Hindlimb muscle (tissue), 1 donor: ENCODE data around the gene VSIG8. TPM values are rescaled to one million over a fixed set of nuclear protein-coding genes. Genes with fewer than 3 reads are reported as not detected.

Experiments used
- DNase-seq: peaks from one replicate; pipeline ENCODE4 v3.0.0-alpha.2; 2013
- polyA plus RNA-seq: library from polyadenylated mRNA; unstranded; fragments of 120-200 nt; gene quantifications from one replicate; pipeline ENCODE4 v1.2.1, GENCODE V29; 2013; ENCODE audit not compliant: insufficient read length

The VSIG8 gene
- polyA plus RNA-seq, 1 donor = not detected

- DNase-seq = no peak
Observed at GRCh38 chr1:159828581-159829272, 33.7 kb downstream of the VSIG8 start.

GRCh38 chr1:159828176-159828575 is 34.3 kb downstream of the VSIG8 start:
- DNase-seq = no peak

GRCh38 chr1:159827549-159827948 is 34.9 kb downstream of the VSIG8 start:
- DNase-seq = no peak

- no peak for DNase-seq
Observed at GRCh38 chr1:159827102-159827490, 35.4 kb downstream of the VSIG8 start.

GRCh38 chr1:159826441-159827101 is 35.9 kb downstream of the VSIG8 start, which contains the start of gene SLAMF8:
TSS of gene SLAMF8 (plus strand) at chr1:159826873. CDS start at chr1:159826899, 26 bp downstream.
- DNase-seq = no peak

GRCh38 chr1:159825564-159825963 is 36.9 kb downstream of the VSIG8 start:
- no peak for DNase-seq

DNA sequence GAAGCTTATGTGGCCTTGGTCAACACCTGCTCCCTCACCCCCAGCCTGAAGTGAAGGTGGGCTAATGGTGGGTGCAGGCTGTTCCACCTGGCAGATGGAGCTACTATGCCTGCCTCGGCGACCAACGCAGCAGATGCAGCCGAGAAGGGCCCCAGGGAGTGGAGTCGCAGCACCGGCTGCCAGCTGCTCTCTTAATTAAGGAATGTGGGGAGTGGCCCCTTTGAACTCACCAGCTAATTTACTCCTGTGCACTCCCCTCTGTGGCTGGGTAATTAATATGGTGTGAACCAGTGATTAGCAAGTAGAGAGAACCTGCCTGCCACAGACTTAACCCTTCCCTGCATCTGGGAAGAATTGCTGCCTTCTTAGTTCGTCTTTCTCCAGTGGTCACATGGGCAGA is 39.1 kb downstream of the VSIG8 start:
- no peak for DNase-seq

GRCh38 chr1:159821171-159821867 is 41.1 kb downstream of the VSIG8 start:
- no peak for DNase-seq

GRCh38 chr1:159817276-159818041 is 45.0 kb downstream of the VSIG8 start:
- no peak for DNase-seq

DNA sequence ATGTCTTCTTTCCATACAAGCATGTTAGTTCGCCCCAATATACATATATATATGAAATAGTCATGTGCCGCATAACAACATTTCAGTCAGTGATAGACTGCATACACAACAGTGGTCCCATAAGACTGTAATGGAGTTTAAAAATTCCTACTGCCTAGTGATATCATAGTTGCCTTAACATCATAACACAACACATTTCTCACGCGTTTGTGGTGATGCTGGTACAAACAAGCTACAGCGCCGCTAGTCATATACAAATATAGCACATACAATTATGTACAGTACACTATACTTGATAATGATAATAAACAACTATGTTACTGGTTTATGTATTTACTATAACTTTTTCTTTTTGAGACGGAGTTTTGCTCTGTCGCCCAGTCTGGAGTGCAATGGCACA is 46.5 kb downstream of the VSIG8 start:
- DNase-seq = no peak

GRCh38 chr1:159804924-159805323 is 57.5 kb downstream of the VSIG8 start:
- DNase-seq = no peak

Other genes with a start within 250 kb of the VSIG8 start
- not detected for gene CRP, start 148.1 kb downstream of the VSIG8 start, polyA plus RNA-seq
- 10.2 TPM for gene DUSP23, start 81.7 kb downstream of the VSIG8 start, polyA plus RNA-seq
- not detected for gene FCRL6, start 60.3 kb downstream of the VSIG8 start, polyA plus RNA-seq
- 0.45 TPM for gene SLAMF8, start 35.8 kb downstream of the VSIG8 start, polyA plus RNA-seq
- 0.40 TPM for gene CFAP45, start 37.5 kb upstream of the VSIG8 start, polyA plus RNA-seq
- 155 TPM for gene TAGLN2, start 62.9 kb upstream of the VSIG8 start, polyA plus RNA-seq
- 0.65 TPM for gene IGSF9, start 83.0 kb upstream of the VSIG8 start, polyA plus RNA-seq
- not detected for gene SLAMF9, start 91.6 kb upstream of the VSIG8 start, polyA plus RNA-seq
- gene PIGM, start 169.3 kb upstream of the VSIG8 start, polyA plus RNA-seq = 5.0 TPM
- 0.46 TPM for gene KCNJ10, start 207.5 kb upstream of the VSIG8 start, polyA plus RNA-seq
- gene KCNJ9, start 218.9 kb upstream of the VSIG8 start, polyA plus RNA-seq = 0.09 TPM
- 21.6 TPM for gene IGSF8, start 236.0 kb upstream of the VSIG8 start, polyA plus RNA-seq